GM21526 (cell line): ENCODE measurements around the gene SDF2L1.
"Not testable (repeated sequence)": the region's sequence is repeated elsewhere in the genome, so short reads cannot be mapped to it uniquely, and the experiment has no call there.

ENCODE experiments used
- ATAC-seq: cut with Tn5 transposase; IDR thresholded peaks from one replicate; pipeline ENCODE4 v1.9.1; 2021; ENCODE audit warnings: moderate library complexity; ENCODE audit not compliant: unreplicated experiment, low FRiP score

Gene SDF2L1

GRCh38 chr22:21635771-21636510, 6.2 kb upstream of the SDF2L1 start:
- no peak for ATAC-seq

GRCh38 chr22:21636629-21637218, 5.4 kb upstream of the SDF2L1 start:
- no peak for ATAC-seq

- not testable (repeated sequence) for ATAC-seq
Observed at GRCh38 chr22:21637450-21637849, 4.7 kb upstream of the SDF2L1 start.

DNA sequence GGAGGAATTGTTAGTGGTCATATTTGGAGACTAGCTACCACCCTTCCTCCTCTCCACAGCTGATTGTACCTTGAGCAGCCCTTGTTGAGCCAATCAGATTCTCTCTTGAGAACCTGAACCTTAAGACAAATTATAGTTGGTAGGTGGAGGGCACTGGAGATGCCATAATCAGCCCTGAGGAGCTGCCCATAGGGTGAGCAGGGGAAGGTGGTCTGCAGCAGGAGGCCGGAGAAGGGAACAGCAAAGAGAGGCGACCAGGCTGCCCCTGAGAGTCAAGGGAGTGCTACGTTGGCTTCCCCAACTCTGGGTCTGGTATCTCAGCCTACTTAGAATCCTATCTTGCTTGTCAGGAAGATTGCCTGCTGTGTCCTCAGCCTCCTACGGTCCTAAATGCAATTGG, 2.7 kb upstream of the SDF2L1 start:
- no peak for ATAC-seq

GRCh38 chr22:21640810-21641209, 1.3 kb upstream of the SDF2L1 start:
- no peak for ATAC-seq

DNA sequence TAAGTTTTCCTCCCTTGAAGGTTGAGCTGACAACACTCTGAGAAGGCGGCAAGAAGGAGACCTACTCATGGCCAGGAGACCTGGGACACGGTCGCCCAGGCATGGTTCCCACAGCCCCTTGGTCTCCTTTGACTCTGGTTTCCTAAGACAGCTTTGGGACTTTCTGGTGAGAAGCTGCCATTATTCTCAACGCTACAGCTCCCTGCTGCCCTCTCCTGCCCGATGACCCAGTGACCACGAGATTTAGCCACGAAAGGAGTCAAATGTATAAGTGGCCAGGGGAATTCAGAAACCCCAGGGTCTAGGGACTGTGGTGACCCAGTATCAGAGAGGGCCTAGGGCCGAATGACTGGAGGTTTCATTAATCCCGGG, 699 bp upstream of the SDF2L1 start:
- no peak for ATAC-seq

GRCh38 chr22:21642584-21643448, 714 bp downstream of the SDF2L1 start:
- no peak for ATAC-seq

GRCh38 chr22:21643533-21644357, 1.6 kb downstream of the SDF2L1 start:
- no peak for ATAC-seq

DNA sequence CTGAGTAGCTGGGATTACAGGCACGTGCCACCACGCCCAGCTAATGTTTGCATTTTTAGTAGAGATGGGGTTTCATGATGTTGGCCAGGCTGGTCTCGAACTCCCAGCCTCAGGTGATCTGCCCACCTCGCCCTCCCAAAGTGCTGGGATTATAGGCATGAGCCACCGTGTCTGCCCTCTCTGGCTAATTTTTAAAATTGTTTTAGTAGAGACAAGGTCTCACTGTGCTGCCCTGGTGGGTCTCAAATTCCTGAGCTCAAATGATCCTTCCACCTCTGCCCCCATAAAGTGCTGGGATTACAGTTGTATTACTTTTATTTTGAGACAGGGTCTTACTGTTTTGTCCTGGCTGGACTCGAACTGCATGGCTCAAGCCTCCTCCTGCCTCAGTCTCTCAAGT, 3.4 kb downstream of the SDF2L1 start:
- not testable (repeated sequence) for ATAC-seq

DNA sequence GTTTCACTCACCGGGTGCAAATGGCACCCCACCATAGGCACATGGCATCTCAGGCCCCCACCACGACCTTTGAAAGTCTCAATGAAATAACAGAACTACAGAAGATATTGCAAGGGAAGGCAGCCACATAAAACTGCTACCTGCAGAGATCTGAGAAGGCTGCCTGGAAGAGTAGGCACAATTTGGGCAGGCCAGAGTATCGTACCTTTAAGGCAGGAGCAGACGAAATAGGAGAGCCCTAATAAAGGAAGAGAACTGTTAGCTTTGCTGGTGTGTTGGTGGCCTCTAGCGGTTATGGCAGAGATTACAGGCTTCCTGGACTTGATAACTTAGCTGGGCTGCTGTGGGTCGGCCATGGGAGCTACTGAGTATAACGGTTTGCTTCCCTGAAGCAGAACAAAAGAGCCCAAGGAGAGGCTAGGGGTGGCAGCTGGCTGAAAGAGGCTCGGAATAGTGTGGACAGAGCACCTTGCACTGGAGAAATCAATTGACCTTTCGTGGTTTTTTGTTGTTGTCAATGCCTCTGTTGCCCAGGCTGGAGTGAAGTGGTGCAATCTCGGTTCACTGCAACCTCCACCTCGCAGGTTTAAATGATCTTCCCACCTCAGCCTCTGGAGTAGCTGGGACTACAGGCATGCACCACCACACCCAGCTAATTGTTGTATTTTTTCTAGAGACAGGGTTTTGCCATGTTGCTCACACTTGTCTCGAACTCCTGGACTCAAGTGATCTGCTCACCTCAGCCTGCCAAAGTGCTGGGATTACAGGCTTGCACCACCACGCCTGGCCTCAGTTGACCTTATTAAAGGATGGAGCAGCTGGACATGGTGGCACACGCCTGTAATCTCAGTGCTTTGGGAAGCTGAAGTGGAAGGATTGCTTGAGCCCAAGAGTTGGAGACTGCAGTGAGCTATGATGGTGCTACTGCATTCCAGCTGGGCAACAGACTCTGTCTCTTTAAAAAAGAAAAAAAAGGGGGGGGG, 4.8 kb downstream of the SDF2L1 start:
- no peak for ATAC-seq

GRCh38 chr22:21650280-21650679, 8.2 kb downstream of the SDF2L1 start:
- ATAC-seq = no peak

DNA sequence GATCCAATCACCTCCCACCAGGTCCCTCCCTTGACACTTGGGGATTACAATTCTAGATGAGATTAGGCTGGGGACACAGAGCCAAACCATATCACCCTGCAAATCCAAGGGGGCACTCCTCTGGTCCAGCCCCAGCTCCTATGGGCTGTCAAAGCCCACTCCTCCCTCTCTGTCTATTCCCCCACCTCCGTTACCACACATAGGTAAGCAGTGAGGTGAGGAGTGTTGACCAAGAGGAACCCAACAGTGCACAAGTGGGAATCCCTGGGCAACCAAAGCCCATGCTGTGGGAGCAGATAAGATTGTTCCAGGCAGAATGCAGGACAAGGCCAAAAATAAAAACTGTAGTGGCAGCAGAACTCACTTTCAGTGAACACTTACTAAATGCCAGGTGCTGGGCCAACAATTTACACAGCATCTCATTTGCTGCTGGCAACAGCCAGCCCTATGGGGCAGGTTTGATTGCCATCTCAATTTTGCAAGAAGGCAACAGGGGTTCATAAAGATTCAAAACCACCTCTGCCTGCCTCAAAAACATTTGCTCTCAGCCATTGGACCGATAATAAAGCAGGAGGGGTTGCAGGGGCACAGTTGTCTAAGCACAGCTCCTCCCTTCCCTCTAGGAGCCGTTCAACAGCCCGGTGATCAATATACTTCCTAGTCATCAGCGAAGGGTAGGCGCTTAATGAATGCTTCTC, 8.9 kb downstream of the SDF2L1 start:
- no peak for ATAC-seq

GRCh38 chr22:21651521-21652009, 9.5 kb downstream of the SDF2L1 start:
- no peak for ATAC-seq

- peak; percentile 74 for ATAC-seq
Observed at GRCh38 chr22:21652010-21652546, 10.0 kb downstream of the SDF2L1 start.

- ATAC-seq = no peak
Observed at GRCh38 chr22:21652547-21653545, 10.7 kb downstream of the SDF2L1 start.

DNA sequence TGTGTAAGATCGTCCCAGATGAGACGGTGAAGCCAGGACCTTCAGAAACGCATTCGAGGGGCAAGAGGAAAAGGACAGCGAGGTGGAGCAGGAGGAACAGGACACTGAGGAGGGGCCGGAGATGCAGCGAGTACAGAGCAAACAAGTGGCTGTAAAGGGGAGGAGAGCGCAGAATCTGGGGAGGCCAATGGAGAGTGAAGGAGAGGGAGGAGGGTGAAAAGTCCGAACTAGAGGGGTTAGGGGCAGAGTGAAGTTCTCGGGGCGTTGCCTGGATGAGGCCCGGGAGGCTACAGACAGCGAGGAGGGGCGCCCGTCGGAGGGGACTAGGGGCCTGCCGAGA, 14.9 kb downstream of the SDF2L1 start:
- no peak for ATAC-seq

- peak; percentile 68 for ATAC-seq
Observed at GRCh38 chr22:21657360-21658032, 15.4 kb downstream of the SDF2L1 start.
